ENCODE results near the gene MPRIP.

MPRIP gene

GRCh38 chr17:17109907-17110306 is 67.7 kb downstream of the MPRIP start:
- DNase-seq (ENCODE audit: low spot score): peak; percentile 60

GRCh38 chr17:17110520-17110919 is 68.3 kb downstream of the MPRIP start:
- DNase-seq (ENCODE audit: low spot score): no peak

- DNase-seq (ENCODE audit: low spot score): no peak
Observed at GRCh38 chr17:17111401-17112393, 69.4 kb downstream of the MPRIP start.

GRCh38 chr17:17112628-17113200 is 70.5 kb downstream of the MPRIP start:
- no peak for DNase-seq (ENCODE audit: low spot score)

GRCh38 chr17:17114592-17115225 is 72.5 kb downstream of the MPRIP start:
- no peak for DNase-seq (ENCODE audit: low spot score)

GRCh38 chr17:17115620-17116019 is 73.4 kb downstream of the MPRIP start:
- no peak for DNase-seq (ENCODE audit: low spot score)

GRCh38 chr17:17116406-17116805 is 74.1 kb downstream of the MPRIP start:
- no peak for DNase-seq (ENCODE audit: low spot score)

GRCh38 chr17:17117923-17118322 is 75.7 kb downstream of the MPRIP start:
- DNase-seq (ENCODE audit: low spot score): no peak

- DNase-seq (ENCODE audit: low spot score): no peak
Observed at GRCh38 chr17:17118399-17118798, 76.1 kb downstream of the MPRIP start.

GRCh38 chr17:17119106-17119505 is 76.8 kb downstream of the MPRIP start:
- no peak for DNase-seq (ENCODE audit: low spot score)

- peak; percentile 73 for DNase-seq (ENCODE audit: low spot score)
Observed at GRCh38 chr17:17119533-17119932, 77.3 kb downstream of the MPRIP start.

- DNase-seq (ENCODE audit: low spot score): no peak
Observed at GRCh38 chr17:17120294-17120693, 78.0 kb downstream of the MPRIP start.

- DNase-seq (ENCODE audit: low spot score): no peak
Observed at GRCh38 chr17:17120701-17121100, 78.4 kb downstream of the MPRIP start.

GRCh38 chr17:17121162-17121561 is 78.9 kb downstream of the MPRIP start:
- no peak for DNase-seq (ENCODE audit: low spot score)

- DNase-seq (ENCODE audit: low spot score): no peak
Observed at GRCh38 chr17:17122781-17123483, 80.7 kb downstream of the MPRIP start.

- DNase-seq (ENCODE audit: low spot score): no peak
Observed at GRCh38 chr17:17124341-17124740, 82.1 kb downstream of the MPRIP start.

- peak; percentile 40 for DNase-seq (ENCODE audit: low spot score)
Observed at GRCh38 chr17:17125136-17126084, 83.2 kb downstream of the MPRIP start.

GRCh38 chr17:17126131-17127110 is 84.2 kb downstream of the MPRIP start:
- DNase-seq (ENCODE audit: low spot score): no peak

- no peak for DNase-seq (ENCODE audit: low spot score)
Observed at GRCh38 chr17:17127156-17127555, 84.9 kb downstream of the MPRIP start.
